ENCODE data around the gene ATP1A3. TPM values are rescaled to one million over a fixed set of nuclear protein-coding genes. Genes with fewer than 3 reads are reported as not detected.

Gene ATP1A3
- total and polyA plus RNA-seq, 2 experiments from 2014 or later, result 6.1 to 8.1 TPM

GRCh38 chr19:41955521-41955920, 38.5 kb downstream of the ATP1A3 start:
- no peaks in the 10 kb centered on the region for H3K9me3 ChIP-seq (ENCODE audit: low read depth)
- no peaks in the 10 kb centered on the region for H3K4me1 ChIP-seq (ENCODE audit: low read depth)
- H3K27me3 ChIP-seq, result no peaks in the 10 kb centered on the region
- no peak overlapping the region for H3K27ac ChIP-seq
- no peak overlapping the region for H3K4me3 ChIP-seq
- no peak for DNase-seq (ENCODE audit: low read depth in 1 of 2, low spot score in 1 of 2)
- H3K36me3 ChIP-seq, result no peaks in the 10 kb centered on the region
- no peak for TF ChIP-seq CTCF (IDR thresholded peaks at IDR 0.05; ENCODE audit: low read depth, low read length)

- no peaks in the 10 kb centered on the region for H3K36me3 ChIP-seq
- H3K27ac ChIP-seq, result no peak overlapping the region
- H3K9me3 ChIP-seq (ENCODE audit: low read depth), result no peaks in the 10 kb centered on the region
- peak; percentile 98 for TF ChIP-seq CTCF (IDR thresholded peaks at IDR 0.05; ENCODE audit: low read depth, low read length)
- H3K27me3 ChIP-seq, result no peaks in the 10 kb centered on the region
- no peak overlapping the region for H3K4me3 ChIP-seq
- no peaks in the 10 kb centered on the region for H3K4me1 ChIP-seq (ENCODE audit: low read depth)
- peak; percentile 74 for DNase-seq (ENCODE audit: low read depth in 1 of 2, low spot score in 1 of 2)
These were observed 42.3 kb downstream of the ATP1A3 start for GRCh38 chr19:41951686-41952172.

- H3K4me3 ChIP-seq, result no peak overlapping the region
These were observed 46.9 kb downstream of the ATP1A3 start for GRCh38 chr19:41947091-41947490.

GRCh38 chr19:41945135-41945766, 48.8 kb downstream of the ATP1A3 start:
- Histone ChIP-seq H3K27ac (no peak overlapping the region), H3K4me1 (ENCODE audit: low read depth) (no peaks in the 10 kb centered on the region), H3K36me3 (no peaks in the 10 kb centered on the region), H3K27me3 (peaks cover 17% of the 10 kb centered on the region), H3K9me3 (ENCODE audit: low read depth) (no peaks in the 10 kb centered on the region), H3K4me3 (no peak overlapping the region)
- TF ChIP-seq CTCF (IDR thresholded peaks at IDR 0.05; ENCODE audit: low read depth, low read length), result no peak
- no peak for DNase-seq (ENCODE audit: low read depth in 1 of 2, low spot score in 1 of 2)

More at GRCh38 chr19:41947091-41947490, 46.9 kb downstream of the ATP1A3 start:
- Histone ChIP-seq H3K27ac (no peak overlapping the region), H3K36me3 (no peaks in the 10 kb centered on the region), H3K4me1 (ENCODE audit: low read depth) (no peaks in the 10 kb centered on the region), H3K27me3 (no peaks in the 10 kb centered on the region), H3K9me3 (ENCODE audit: low read depth) (no peaks in the 10 kb centered on the region)
- no peak for TF ChIP-seq CTCF (IDR thresholded peaks at IDR 0.05; ENCODE audit: low read depth, low read length)
- DNase-seq (ENCODE audit: low read depth in 1 of 2, low spot score in 1 of 2), result no peak

GRCh38 chr19:41944336-41944735, 49.7 kb downstream of the ATP1A3 start:
- Histone ChIP-seq H3K27me3 (peaks cover 25% of the 10 kb centered on the region), H3K36me3 (no peaks in the 10 kb centered on the region), H3K9me3 (ENCODE audit: low read depth) (no peaks in the 10 kb centered on the region), H3K27ac (no peak overlapping the region), H3K4me3 (no peak overlapping the region), H3K4me1 (ENCODE audit: low read depth) (no peaks in the 10 kb centered on the region)
- TF ChIP-seq CTCF (IDR thresholded peaks at IDR 0.05; ENCODE audit: low read depth, low read length), result no peak
- no peak for DNase-seq (ENCODE audit: low read depth in 1 of 2, low spot score in 1 of 2)

All from cardiac muscle cell (in vitro differentiated cells and primary cell).